GM19025 (cell line): ENCODE measurements around the gene EXT2.

ENCODE experiments used
- ATAC-seq: cut with Tn5 transposase; IDR thresholded peaks from one replicate; pipeline ENCODE4 v1.9.1; 2021; ENCODE audit warnings: mild to moderate bottlenecking, low read depth, moderate library complexity; ENCODE audit not compliant: unreplicated experiment

The EXT2 gene

DNA sequence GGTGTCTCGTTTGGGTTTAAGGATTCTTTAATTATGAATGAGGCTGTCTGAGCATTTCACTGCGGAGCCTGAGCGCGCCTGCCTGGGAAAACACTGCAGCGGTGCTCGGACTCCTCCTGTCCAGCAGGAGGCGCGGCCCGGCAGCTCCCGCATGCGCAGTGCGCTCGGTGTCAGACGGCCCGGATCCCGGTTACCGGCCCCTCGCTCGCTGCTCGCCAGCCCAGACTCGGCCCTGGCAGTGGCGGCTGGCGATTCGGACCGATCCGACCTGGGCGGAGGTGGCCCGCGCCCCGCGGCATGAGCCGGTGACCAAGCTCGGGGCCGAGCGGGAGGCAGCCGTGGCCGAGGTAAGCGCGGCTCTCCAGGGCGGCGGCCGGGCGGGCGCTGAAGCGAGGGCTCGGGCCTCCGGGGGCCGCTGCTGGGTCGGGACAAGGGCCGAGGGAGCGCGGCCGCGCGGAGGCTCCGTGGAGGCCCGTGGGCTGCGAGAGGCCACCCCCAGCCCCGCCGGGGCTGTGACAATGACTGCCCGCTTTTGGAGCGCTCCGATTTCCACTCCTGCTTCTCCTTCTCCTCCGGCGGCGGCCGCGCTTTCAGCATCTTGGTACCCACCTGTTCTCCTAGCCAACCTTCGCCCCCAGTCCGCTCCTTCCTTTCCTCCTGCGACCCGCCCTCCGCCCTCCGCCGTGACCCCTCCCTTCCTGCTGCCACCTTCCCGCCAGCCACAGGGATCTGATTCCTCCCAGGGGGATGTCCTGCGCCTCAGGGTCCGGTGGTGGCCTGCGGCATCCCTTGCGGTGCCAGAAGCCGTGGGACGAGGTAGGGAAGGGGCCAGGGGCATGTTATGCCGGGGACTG lies at the start of gene EXT2:
TSS of gene EXT2 (plus strand) at position 173 of the 854 bp plus-strand sequence. CDS start 12,035 bp downstream, outside the sequence.
- ATAC-seq = peak; percentile 95

DNA sequence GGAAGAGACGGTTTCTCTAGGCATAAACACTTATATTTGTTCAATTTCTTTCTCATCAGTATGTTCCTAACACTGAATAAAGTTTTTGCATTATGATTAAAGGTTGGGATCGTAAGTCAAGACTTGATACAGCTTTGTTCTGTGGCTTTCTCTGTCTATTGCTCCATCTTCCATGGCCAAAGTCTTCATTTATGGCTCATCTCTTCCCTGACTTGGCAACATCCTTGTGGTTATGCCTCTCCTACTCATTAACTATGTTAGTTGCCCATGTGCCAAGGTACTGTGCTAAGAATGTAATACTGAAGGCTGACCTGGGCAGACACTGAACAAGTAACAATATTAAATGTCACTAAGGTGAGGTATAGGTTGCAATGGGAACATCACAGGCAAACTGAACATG lies 49.3 kb upstream of the EXT2 start:
- ATAC-seq = no peak

DNA sequence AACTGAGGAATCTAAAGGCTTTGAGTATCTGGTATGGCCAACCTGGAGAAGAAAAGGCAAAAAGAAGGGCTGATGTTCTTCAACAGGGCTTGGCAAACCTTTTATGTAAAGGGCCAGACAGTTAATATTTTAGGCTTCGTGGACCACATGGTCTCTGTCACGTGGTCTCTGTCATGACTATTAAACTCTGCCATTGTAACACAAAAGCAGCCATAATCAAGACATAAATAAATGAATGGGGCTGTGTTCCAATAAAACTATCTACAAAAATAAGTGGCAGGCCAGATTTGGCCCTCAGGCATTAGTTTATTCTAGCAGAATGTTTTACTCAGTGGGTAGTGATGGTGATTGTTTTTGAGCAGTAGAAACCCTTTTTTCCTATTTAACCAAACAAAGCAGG lies 48.2 kb upstream of the EXT2 start:
- ATAC-seq = no peak

DNA sequence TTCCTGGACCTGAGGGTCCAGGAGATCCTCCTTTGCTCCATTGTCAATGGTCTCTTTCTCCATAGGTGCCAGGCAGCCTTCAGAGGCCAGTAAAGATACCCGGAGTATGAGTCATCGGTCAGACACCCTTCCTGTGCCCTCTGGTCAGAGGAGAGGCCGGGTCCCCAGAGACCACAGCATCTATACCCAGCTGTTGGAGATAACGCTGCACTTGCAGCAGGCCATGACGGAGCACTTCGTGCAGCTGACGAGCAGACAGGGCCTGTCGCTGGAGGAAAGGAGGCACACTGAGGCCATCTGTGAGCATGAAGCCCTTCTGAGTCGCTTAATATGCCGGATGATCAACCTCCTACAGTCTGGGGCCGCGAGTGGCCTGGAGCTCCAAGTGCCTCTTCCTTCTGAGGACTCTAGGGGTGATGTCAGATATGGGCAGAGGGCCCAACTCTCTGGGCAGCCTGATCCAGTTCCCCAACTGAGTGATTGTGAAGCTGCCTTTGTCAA lies 47.5 kb upstream of the EXT2 start, which contains the start of gene ACCSL:
TSS of gene ACCSL (plus strand) at position 51 of the 501 bp plus-strand sequence. CDS start at position 107, 56 bp downstream.
- no peak for ATAC-seq

DNA sequence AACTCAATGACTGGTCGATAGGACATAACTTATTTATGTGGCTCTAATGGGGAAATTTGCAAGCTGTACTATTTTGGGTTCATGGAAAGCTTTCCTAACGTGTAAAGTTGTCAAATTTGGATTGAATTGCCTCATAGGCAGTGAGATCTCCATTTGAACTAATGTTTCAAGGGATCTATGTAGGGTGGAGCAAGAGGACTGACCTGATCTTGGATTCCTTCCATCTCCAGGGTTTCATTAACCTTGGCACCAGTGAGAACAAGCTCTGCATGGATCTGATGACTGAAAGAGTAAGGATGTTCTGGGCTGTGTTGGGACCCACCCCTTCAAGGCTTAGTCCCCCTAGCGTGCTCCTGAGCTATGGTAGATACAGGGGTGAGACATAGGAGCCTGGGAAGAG lies 45.6 kb upstream of the EXT2 start:
- no peak for ATAC-seq

DNA sequence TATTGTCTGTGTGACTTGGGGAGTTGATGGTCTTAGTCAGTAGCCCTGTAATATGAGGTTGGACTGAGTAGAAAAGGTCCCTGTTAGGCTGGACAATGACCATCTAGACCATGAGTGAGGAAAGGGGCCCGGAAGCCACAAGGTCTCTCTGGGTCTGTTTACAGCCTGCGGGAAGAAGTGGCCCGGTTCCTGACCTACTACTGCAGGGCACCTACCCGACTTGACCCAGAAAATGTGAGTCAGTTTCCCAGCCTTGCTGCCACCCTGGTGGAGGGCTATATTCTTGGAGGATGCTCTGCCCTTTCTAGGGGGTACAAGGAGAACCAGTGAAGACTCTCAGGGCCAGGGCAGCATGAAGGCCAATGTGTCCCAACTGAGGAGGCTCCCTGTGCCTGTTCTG lies 44.3 kb upstream of the EXT2 start:
- ATAC-seq = no peak

DNA sequence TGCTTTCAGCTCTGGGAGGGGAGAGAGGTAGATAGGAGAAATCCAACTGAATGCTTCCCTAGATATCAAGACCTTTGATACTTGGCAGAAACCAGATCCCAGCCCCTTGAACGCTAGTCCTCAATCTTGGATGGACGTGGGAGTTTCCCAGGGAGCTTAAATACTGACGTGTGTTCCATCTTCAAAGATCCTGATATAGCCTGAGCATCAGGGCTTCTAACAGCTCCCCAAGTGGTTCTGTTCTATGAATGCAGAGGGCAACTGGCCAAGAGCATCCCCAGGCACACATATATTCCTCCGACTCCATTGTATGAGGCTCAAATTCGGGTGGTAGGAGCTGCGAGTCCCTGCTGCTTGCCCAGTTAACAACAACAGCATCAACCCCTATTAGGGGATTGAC lies 38.1 kb upstream of the EXT2 start:
- ATAC-seq = no peak

DNA sequence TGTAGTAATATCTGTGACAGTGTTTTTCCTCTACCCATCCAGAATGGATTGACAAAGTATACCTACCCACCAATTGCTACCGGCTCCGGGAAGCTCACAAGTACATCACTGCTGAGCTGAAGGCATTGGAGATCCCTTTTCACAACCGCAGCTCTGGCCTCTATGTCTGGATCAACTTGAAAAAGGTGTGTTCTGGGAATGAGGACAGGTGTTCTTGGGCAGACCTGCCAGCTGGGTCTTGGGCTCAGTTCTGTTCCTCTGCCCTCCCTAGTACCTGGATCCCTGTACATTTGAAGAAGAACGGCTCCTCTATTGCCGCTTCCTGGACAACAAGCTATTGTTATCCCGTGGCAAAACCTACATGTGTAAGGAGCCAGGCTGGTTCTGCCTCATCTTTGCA lies 37.2 kb upstream of the EXT2 start:
- ATAC-seq = no peak

DNA sequence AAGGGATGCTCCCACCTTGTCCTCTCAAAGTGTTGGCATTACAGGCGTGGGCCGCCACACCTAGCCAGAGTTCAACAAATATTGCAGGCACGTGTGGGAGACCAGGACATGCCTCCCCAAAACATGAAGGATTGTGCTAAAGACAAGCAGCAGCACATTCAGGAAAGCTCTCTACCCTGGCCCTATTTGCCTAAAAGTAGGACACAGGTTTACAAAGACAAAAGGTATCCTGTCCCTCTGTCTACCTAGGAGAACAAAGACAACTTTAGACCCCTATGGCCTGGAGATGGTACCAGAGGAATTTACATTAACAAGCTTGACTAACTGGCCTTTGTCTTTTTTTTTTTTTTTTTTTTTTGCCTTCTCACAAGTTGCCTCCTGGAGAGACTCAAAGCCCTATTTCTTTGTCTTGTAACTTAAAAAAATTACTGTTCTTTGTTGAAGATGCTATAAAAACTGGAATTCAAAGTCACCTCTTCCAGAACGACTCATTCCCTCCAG lies 30.3 kb upstream of the EXT2 start:
- no peak for ATAC-seq

DNA sequence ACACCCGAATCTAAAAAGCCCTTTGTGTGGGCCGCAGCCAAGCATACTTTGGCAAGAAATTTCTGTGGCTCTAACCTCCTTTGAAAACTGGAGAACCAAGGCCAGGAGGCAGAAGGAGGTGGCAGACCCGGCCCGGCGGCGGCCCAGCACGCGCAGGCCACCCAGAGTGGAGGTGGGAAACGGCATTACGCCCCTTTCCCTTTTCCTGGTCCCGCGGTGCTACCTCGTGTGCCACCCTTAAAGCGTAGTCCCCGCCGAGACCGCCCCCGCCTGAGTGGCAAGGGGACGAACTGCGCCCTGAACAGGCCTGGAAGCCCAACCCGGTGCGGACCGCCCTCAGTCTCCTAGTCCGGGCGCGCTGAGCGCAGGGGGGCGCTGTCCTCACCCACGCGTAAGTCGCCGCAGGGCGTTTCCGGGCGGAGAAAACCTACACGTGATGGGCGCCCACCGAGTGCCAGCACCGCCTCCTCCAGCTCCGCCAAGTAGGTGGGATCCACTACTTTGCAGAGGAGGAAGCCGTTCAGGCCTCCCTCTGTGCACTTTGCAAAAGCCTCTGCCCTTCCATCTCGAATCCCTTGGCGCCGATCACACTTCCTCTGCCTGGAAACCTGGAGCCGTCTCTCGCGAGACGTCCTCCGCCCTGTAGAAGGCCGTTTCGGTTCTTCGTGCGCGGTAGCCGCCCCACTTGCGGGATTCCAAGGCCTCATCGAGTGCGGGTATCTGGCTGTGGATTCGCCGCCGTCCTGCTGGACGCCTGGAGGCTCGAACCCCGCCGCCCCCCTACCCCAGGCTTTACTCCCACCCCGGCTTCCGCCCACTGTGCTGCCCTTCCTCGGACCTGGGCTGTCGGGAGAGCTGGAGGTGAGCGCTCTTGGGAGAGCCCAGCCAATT lies 29.4 kb upstream of the EXT2 start, which contains the start of gene ACCS:
TSS of gene ACCS (plus strand) at position 430 of the 891 bp plus-strand sequence. CDS start 1,358 bp downstream, outside the sequence.
- peak; percentile 90 for ATAC-seq

DNA sequence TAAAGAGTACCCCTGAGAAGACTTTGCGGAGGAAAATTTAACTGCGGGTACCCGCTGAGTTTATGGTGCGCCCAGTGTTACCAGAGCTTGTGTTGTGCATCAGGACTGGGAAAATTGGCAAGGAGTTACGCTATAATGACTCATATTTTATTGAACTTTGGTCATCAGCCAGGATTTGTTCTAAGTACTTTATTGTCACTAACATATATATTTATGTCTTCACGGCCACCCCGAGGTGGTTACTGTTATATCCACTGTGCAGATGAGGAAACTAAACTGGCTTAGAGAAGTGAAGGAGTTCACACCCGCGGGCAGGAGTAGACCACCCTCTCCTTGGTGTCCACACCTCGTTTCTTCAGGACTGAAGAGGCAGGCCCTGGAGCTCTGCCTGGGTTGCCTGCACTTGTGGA lies 28.7 kb upstream of the EXT2 start:
- ATAC-seq = no peak

DNA sequence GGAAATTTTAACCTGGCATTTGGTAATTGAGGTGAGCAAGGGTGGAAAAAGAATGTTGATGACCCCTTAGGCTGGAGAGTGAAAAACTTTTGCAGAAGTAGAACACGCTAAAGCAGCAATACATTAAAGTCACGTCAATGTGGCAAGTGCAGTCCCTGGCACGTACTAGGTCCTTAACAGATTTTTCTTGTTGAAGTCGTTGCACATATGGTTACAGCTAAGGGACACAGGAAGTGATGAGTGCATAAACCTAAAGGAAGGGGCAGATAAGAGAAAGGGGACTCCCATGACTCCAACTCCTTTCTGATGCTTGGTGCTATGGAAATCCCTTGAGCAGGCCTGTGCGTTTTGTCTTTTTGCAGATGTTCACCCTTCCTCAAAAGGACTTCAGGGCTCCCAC lies 28.2 kb upstream of the EXT2 start:
- ATAC-seq = no peak

DNA sequence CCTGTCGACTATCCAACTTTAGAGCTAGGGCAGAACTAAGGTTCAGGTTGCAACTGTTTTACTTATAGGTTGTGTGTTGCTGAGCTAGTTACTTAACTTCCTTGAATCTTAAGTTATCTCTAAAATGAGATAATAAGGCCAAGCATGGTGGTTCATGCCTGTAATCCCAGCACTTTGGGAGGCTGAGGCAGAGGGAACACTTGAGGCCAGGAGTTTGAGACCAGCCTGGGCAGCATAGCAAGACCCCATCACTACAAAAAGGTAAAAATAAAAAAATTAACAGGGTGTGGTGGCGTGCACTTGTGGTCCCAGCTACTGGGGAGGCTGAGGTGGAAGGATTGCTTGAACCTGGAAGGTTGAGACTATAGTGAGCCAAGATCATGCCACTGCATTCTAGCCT lies 27.3 kb upstream of the EXT2 start:
- ATAC-seq = no peak

DNA sequence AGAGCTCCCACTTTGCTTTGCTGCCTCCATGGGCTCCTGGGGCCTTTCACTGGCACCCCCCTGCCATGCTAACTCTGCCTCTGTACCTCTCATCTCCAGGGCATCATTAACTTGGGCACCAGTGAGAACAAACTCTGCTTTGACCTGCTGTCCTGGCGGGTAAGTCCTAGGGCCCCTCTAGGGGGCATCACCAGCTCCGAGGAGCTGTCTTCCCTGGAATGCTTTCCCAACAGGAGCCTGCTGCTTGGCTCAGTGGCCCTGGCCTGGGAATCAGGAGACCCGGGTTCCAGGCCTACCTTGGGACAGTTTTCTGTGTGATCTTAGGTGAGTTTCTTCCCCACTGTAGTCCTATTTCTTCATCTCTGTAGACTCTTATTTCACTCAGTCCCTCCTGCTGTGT lies 24.3 kb upstream of the EXT2 start:
- no peak for ATAC-seq

DNA sequence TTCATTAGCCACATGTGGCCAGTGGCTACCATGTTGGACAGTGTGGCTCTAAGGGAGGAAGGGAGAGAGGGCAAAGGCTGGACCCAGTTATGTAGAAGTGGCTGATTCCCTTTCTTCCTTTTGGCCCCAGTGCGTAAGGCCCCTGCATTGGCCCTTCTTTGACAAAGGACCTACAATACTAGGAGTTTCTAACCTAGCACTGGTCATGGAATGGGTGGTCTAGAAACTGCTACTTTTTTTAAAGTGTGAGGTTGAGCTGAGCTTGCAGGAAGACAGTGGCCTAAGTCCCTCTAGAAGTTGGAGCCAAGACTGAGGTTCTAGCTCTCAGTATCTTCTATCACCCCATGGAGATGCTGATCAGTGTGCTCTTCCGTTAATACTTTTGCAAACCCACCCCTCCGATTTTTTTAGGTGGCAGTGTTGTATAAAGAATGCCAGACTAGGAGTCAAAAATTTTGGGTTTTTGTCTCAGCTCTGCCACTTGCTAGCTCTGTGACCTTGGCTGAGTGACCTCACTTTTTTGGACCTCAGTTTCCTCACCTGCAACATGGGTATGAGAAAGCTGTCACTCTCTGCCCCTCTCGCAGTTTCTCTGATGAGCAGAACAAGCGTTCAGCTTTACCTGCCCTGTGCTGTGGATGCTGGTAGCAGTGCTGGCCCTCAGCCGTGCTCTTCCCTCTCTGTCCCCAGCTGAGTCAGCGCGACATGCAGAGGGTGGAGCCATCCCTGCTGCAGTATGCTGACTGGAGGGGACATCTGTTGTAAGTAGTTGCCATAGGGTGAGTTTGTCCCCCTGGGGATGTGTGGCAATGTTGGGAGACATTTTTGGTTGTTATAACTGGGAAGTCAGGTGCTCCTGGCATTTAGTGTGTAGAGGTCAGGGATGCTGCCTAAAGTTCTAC lies 22.5 kb upstream of the EXT2 start:
- no peak for ATAC-seq

DNA sequence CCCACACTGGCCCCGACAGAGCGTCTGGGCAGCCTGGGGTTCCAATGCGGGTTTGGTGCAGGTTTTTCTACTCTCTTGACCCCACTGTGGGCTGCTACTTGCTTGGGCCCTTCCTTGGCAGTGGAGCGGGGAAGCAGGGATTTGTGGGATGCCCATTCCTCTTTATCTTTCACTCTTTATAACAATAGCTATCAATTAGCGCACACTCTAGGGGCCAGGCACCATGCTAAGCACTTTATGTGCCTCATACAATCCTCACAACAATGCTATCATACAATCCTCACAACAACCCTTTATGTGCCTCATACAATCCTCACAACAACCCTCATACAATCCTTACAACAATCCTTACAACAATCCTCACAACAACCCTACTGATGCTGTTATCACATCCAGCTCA lies 16.7 kb upstream of the EXT2 start:
- ATAC-seq = no peak

DNA sequence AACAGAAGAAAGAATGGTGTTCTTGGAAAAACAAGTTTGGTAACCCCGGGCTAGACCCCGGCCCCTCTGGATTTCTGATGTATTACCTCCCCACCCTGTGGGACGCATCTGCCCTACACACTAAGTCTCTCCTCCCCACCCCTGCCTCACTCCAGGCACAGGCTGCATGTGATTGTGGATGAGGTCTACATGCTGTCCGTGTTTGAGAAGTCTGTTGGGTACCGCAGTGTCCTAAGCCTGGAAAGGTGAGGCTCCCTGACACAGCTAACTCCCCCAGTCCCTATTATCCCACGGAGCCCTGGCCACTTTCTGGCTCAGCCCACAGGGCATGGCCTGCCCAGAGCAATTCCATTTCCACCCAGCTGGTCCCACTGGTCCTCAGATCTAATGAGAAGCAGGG lies 16.1 kb upstream of the EXT2 start:
- ATAC-seq = no peak

DNA sequence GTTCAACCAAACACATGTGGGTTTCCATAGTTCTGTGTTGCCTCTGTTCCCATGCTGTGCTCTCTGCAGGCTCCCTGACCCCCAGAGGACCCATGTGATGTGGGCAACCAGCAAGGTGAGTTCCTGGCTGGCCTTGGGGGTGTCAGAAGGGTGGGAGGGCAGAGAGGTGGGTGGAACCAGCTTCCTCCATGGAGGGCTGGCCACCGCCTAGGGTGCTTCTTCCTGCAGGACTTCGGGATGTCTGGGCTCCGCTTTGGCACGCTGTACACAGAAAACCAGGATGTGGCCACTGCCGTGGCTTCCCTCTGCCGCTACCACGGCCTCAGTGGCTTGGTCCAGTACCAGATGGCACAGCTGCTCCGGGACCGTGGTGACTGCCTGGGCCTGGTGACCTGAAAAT lies 14.5 kb upstream of the EXT2 start:
- ATAC-seq = no peak

DNA sequence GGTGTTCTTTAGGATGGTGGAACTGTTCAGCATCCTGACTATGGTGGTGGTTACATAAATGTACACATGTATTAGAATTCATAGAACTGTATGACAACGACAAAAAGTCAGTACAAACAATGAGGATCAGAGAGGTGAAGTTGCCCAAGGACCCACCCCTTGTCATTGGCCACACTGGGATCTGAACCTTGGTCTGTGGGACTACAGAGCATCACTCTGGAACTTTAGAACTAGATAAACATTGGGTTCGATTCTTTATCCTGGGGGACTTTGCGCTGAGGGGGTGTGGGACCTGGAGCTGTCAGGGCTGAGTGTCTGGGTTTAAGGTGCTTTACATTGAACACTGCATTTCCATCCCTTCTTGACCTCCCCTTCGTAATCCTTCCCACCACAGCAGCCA lies 12.8 kb upstream of the EXT2 start:
- ATAC-seq = no peak

DNA sequence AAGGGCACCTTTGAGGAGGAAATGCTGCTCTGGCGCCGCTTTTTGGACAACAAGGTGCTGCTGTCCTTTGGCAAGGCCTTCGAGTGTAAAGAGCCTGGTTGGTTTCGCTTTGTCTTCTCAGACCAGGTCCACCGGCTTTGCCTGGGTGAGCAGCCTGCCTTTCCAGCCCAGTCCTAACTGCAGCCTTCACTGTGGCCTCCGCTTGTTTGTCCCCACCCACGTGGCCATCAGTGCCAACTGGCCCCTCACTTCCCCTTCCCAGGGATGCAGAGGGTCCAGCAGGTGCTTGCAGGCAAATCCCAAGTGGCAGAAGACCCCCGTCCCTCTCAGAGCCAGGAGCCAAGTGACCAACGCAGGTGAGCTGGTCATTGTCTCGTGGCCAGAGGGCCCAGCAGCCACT lies 12.0 kb upstream of the EXT2 start:
- ATAC-seq = no peak
